CD4-positive, alpha-beta T cell (primary cell): ENCODE results near the gene ARID3A. TPM values are rescaled to one million over a fixed set of nuclear protein-coding genes. Genes with fewer than 3 reads are reported as not detected.

Source experiments
- ATAC-seq: fragments of 200-7000 bp; cut with Tn5 transposase; one replicate; pipeline ENCODE4 v1.10.0; 2022; ENCODE audit warnings: mild to moderate bottlenecking; ENCODE audit not compliant: poor library complexity
- CTCF ChIA-PET: fragments of 350-600 bp; sonication (Branson Sonifier 250); formaldehyde crosslinking; loops from one replicate; lab custom pipeline; 2021; ENCODE audit warnings: antibody characterized with exemption, inconsistent platforms; lab: Charles Lee
- POLR2A ChIA-PET: fragments of 350-600 bp; sonication (Branson Sonifier 250); formaldehyde crosslinking; loops from one replicate; lab custom pipeline; 2021; ENCODE audit warnings: antibody characterized with exemption, inconsistent platforms; lab: Charles Lee
- DNase-seq, 14 experiments: peaks; one replicate each; pipeline ENCODE4 v3.0.0-alpha.2; 2013 to 2020; ENCODE audit warnings: mixed read lengths in 2 of 14
- H3K27ac ChIP-seq, 2 donors: one replicate each; pipeline versions ENCODE4 v1.5.1 to v1.7.0; 2013; ENCODE audit warnings: low read length in 2 of 2, low read depth in 1 of 2, mild to moderate bottlenecking in 1 of 2
- H3K27me3 ChIP-seq, 2 experiments: 1 replicate in 1 of 2; 2 replicates in 1 of 2; pipeline versions ENCODE4 v1.6.1 to v1.7.0; 2013; ENCODE audit warnings: low read length in 2 of 2, control low read depth in 1 of 2, mild to moderate bottlenecking in 1 of 2, moderate library complexity in 1 of 2; ENCODE audit not compliant: insufficient read depth in 2 of 2, control insufficient read depth in 1 of 2
- H3K36me3 ChIP-seq: one replicate; pipeline ENCODE4 v1.6.1; 2013; ENCODE audit warnings: low read length, control low read depth; ENCODE audit not compliant: insufficient read depth
- H3K4me1 ChIP-seq: one replicate; pipeline ENCODE4 v1.6.1; 2013; ENCODE audit warnings: low read length, control low read depth; ENCODE audit not compliant: insufficient read depth
- H3K4me3 ChIP-seq: one replicate; pipeline ENCODE4 v1.5.1; 2013; ENCODE audit warnings: mild to moderate bottlenecking, low read length, moderate library complexity
- H3K9me3 ChIP-seq, 2 experiments: 1 replicate in 1 of 2; 2 replicates in 1 of 2; pipeline versions ENCODE4 v1.6.1 to v1.7.0; 2013; ENCODE audit warnings: low read length in 2 of 2, mild to moderate bottlenecking in 2 of 2, control low read depth in 1 of 2, moderate library complexity in 1 of 2; ENCODE audit not compliant: control insufficient read depth in 1 of 2, insufficient read depth in 1 of 2
- H3K27ac Mint-ChIP-seq: one replicate; pipeline ENCODE4 v1.8.0; 2020; ENCODE audit warnings: mixed read lengths
- H3K27me3 Mint-ChIP-seq: one replicate; pipeline ENCODE4 v1.8.0; 2021; ENCODE audit warnings: mixed read lengths
- H3K36me3 Mint-ChIP-seq: one replicate; pipeline ENCODE4 v1.8.0; 2021; ENCODE audit warnings: low read depth, mixed read lengths
- H3K4me1 Mint-ChIP-seq: one replicate; pipeline ENCODE4 v1.8.0; 2021; ENCODE audit warnings: low read depth, mixed read lengths
- H3K4me3 Mint-ChIP-seq: one replicate; pipeline ENCODE4 v1.8.0; 2020; ENCODE audit warnings: mild to moderate bottlenecking, mixed read lengths
- H3K9me3 Mint-ChIP-seq: one replicate; pipeline ENCODE4 v1.8.0; 2020; ENCODE audit warnings: mixed read lengths
- intact Hi-C, 2 experiments: fragments of 100-400 bp; cut with DNase I in 1 of 2; cut with micrococcal nuclease in 1 of 2; formaldehyde crosslinking; loops; one replicate each; pipeline versions ENCODE4 v1.15.1 to v1.9.0; 2023 to 2025; cut with DNase I, micrococcal nuclease
- total RNA-seq, 174 experiments: library from RNA in 2 of 174; stranded (reverse) in 2 of 174; gene quantifications; one replicate each; pipeline ENCODE4 v1.2.3 and lab custom pipeline; 2021 to 2026
- TF ChIP-seq, protein P1 (sequence below): fragments of 200-600 bp; IDR thresholded peaks from one replicate; pipeline ENCODE4 v1.8.0; 2022; ENCODE audit warnings: antibody characterized with exemption, mild to moderate bottlenecking

ARID3A gene
- total RNA-seq, 2 experiments from 2014 or later = 3.7 to 4.1 TPM

DNA sequence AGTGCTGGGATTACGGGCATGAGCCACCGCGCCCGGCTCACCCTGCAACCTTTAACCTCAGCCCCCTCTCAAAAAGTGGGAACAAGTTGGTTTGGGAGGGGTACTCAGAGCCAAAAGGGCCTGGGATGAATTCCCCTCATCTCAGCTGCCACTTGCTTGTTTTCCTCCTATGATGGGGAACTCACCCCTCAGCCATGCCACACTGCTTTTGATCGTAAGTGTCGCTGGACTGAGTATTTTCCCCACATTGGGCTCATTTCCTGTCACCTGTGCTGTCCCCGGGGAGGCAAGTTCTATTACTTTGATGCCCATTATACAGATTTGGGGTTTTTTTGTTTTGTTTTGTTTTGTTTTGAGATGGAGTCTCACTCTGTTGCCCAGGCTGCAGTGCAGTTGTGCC is 19.4 kb upstream of the ARID3A start:
- CTCF ChIA-PET = interaction anchor here (1.0 kb wide), 1 partner anchor 14 kb away, joined by 5 read pairs; the partner anchor contains the start of genes MED16 and RNU6-9
- peak in 4 of 14 experiments; percentile 34 to 69 (median 60) for DNase-seq
- intact Hi-C loops = no loop called here
- ATAC-seq = no peak
- Histone ChIP-seq H3K4me1 (peaks cover 86% of the 10 kb centered on the region), H3K4me3 (no peak overlapping the region), H3K27me3 (no peaks in the 10 kb centered on the region), H3K27ac (peak overlapping the region; percentile 18 to 99), H3K36me3 (peaks cover 18% of the 10 kb centered on the region), H3K9me3 (peaks cover 0 to 3% of the 10 kb centered on the region in 2 experiments)
- Mint-ChIP-seq H3K4me3 (peak overlapping the region; percentile 72), H3K27me3 (no peaks in the 10 kb centered on the region), H3K4me1 (peaks cover 56% of the 10 kb centered on the region), H3K9me3 (no peaks in the 10 kb centered on the region), H3K27ac (peak overlapping the region; percentile 100), H3K36me3 (peaks cover 53% of the 10 kb centered on the region)
- TF ChIP-seq, protein P1, sequence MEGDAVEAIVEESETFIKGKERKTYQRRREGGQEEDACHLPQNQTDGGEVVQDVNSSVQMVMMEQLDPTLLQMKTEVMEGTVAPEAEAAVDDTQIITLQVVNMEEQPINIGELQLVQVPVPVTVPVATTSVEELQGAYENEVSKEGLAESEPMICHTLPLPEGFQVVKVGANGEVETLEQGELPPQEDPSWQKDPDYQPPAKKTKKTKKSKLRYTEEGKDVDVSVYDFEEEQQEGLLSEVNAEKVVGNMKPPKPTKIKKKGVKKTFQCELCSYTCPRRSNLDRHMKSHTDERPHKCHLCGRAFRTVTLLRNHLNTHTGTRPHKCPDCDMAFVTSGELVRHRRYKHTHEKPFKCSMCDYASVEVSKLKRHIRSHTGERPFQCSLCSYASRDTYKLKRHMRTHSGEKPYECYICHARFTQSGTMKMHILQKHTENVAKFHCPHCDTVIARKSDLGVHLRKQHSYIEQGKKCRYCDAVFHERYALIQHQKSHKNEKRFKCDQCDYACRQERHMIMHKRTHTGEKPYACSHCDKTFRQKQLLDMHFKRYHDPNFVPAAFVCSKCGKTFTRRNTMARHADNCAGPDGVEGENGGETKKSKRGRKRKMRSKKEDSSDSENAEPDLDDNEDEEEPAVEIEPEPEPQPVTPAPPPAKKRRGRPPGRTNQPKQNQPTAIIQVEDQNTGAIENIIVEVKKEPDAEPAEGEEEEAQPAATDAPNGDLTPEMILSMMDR = no peak
- POLR2A ChIA-PET = interaction anchor here (0.8 to 11.1 kb wide), 4 partner anchors 11 to 363 kb away, joined by 5 to 183 read pairs (median 16); partner anchors contain the start of genes CIRBP, MED16 and RNU6-9

DNA sequence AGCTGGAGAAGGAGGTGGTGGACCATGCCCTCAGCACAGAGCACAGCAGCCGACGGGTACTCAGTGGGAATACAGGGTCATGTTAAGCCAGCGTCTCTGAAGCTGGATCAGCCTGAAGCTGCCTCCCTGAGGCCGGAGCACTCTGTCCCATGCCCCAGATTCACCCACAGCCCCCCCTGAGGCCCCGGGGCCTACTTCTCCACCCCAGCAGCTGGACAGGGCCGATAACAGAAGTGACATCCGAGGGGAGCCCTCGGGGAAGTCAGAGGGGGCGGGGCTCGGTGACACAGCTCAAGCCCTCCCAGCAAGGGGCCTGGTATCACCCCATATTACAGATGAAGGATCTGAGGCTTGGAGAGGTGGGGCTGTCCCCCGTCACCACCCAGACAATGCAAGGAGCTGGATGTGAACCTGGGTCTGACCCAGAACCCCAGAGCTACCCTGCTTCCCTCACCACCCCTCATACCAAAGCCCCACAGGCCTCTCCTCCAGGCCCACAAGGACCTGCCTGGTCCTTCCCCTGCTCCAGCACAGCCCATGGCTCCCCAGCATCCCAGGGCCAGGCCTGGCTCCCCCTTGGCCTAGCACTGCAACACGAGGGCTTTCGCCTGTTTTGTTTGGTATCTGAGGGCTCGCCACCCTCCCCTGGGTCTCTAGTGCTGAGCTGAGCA is 18.5 kb upstream of the ARID3A start:
- TF ChIP-seq, protein P1 = no peak
- H3K27me3 ChIP-seq = no peaks in the 10 kb centered on the region
- H3K4me3 Mint-ChIP-seq = peak overlapping the region; percentile 71
- DNase-seq = peak in 4 of 14 experiments; percentile 47 to 62 (median 53)
- no peaks in the 10 kb centered on the region for H3K27me3 Mint-ChIP-seq
- CTCF ChIA-PET = interaction anchor here (1.5 kb wide), 1 partner anchor 77 kb away, joined by 5 read pairs; the partner anchor contains the start of gene WDR18
- POLR2A ChIA-PET = interaction anchor here (0.6 to 11.1 kb wide), 11 partner anchors 8 to 362 kb away, joined by 3 to 183 read pairs (median 5); partner anchors contain the start of genes ARHGAP45, CIRBP, KISS1R and MED16
- peaks cover 56% of the 10 kb centered on the region for H3K4me1 Mint-ChIP-seq
- no peak overlapping the region for H3K4me3 ChIP-seq
- peaks cover 0 to 5% of the 10 kb centered on the region in 2 experiments for H3K9me3 ChIP-seq
- H3K36me3 ChIP-seq = peaks cover 10% of the 10 kb centered on the region
- ATAC-seq = no peak
- peaks cover 81% of the 10 kb centered on the region for H3K4me1 ChIP-seq
- intact Hi-C loops = no loop called here
- peak overlapping the region; percentile 100 for H3K27ac Mint-ChIP-seq
- H3K36me3 Mint-ChIP-seq = peaks cover 44% of the 10 kb centered on the region
- no peaks in the 10 kb centered on the region for H3K9me3 Mint-ChIP-seq
- peak overlapping the region; percentile 69 to 99 for H3K27ac ChIP-seq

DNA sequence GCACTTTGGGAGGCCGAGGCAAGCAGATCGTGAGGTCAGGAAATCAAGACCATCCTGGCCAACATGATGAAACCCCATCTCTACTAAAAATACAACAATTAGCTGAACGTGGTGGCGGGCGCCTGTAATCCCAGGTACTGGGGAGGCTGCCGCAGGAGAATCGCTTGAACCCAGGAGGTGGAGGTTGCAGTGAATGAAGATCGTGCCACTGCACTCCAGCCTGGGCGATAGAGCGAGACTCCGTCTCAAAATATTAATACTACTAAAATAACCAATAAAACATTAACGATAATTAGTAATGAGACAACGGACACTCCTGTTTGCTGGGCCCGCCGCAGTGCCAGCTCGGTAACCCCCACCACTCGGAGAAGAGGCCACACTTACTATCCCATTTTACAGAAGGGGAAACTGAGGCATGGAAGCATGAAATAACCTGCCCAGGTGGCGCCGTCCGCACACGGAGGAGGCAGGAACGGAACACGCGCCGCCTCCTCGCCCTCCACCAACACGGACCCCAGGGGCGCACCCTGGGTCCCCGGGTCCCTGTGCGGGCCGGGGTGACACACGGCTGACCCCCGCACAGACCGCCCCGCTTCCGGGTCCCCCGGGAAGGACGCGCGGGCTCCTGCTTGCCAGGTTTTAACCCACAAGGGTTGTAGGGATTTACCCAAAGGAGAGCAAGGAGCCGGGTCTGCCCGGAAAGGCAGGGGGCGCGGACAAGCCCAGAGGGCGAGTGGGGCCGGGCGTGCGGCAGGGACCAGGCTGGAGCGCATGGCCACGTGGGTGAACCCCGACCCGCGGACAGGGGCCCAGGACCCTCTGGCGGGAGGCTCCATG is 14.4 kb upstream of the ARID3A start:
- peaks cover 42% of the 10 kb centered on the region for H3K4me1 Mint-ChIP-seq
- H3K4me3 ChIP-seq = peak overlapping the region; percentile 12
- H3K36me3 ChIP-seq = peaks cover 2% of the 10 kb centered on the region
- peak overlapping the region; percentile 94 for H3K4me3 Mint-ChIP-seq
- intact Hi-C loops = no loop called here
- no peaks in the 10 kb centered on the region for H3K27me3 Mint-ChIP-seq
- peaks cover 0 to 5% of the 10 kb centered on the region in 2 experiments for H3K9me3 ChIP-seq
- peaks cover 72% of the 10 kb centered on the region for H3K4me1 ChIP-seq
- H3K27ac ChIP-seq = peak overlapping the region in 1 of 2 donors; percentile 72
- DNase-seq (no peak), ATAC-seq (no peak)
- peaks cover 36% of the 10 kb centered on the region for H3K36me3 Mint-ChIP-seq
- ChIA-PET POLR2A (interaction anchor here (1.1 to 11.1 kb wide), 2 partner anchors 16 to 39 kb away, joined by 3 to 183 read pairs; partner anchors contain the start of genes MED16 and RNU6-9), CTCF (no interaction called here)
- TF ChIP-seq, protein P1 = no peak
- H3K27ac Mint-ChIP-seq = peak overlapping the region; percentile 100
- no peaks in the 10 kb centered on the region for H3K27me3 ChIP-seq
- no peaks in the 10 kb centered on the region for H3K9me3 Mint-ChIP-seq
